GM21360 (cell line): ENCODE results near the gene URI1.

Experiments
- ATAC-seq: cut with Tn5 transposase; IDR thresholded peaks from one replicate; pipeline ENCODE4 v1.9.1; 2021; ENCODE audit warnings: mild to moderate bottlenecking, moderate library complexity; ENCODE audit not compliant: unreplicated experiment

Gene URI1

DNA sequence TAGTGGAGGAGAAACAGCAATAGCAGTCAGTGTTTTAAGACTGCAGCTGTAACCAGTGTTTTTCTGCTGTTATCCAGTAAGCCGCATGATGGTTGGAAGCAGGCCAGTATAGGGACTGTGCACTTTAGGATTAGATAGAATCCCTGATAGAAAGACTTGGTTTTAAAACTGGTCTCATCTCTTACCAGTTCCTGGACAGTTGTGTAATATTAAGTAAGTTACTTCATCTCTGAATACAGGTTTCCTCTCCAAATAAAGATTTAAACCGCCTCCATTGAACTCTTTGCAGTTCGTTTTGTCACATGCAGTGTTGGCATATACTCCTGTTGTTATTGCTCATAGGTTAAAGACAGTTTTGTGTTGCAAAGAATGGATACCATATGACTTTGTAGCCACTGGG lies 25.6 kb downstream of the URI1 start:
- no peak for ATAC-seq

DNA sequence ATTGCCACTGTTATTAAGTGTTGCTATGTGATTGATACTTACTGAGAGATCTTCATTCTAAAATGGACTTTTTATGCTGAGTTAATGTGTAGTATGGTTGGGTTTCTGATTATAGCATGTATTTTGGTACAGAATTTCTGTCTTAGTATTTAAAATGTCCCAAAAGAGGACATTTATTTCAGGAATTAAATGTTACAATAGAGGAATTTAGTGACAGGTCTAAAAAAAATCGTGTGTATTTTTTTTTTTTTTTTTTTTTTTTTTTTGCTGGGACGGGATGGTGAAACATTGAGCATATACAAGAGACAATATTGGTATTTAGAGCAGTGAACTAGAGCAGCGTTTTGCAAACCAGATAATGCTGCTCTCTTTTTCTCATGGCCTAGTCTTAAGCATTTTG lies 27.9 kb downstream of the URI1 start:
- ATAC-seq = no peak

DNA sequence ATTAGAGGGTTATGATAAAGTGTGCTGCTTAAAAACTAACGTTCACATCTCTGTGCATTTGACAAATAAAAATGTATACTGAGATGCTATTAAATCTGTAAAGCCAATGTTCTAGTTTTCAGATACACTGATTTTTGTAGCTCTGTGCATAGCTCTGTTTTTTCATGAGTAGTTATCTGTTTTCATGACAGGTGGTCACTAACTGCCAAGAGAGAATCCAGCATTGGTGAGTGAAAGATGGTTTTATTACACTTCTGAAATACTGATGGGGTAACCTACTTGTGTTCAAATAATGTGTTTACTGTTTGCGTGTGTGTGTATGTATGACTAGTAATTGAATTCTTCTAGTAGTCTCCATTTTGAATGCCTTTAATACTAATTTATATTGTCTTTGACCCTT lies 29.0 kb downstream of the URI1 start:
- no peak for ATAC-seq

DNA sequence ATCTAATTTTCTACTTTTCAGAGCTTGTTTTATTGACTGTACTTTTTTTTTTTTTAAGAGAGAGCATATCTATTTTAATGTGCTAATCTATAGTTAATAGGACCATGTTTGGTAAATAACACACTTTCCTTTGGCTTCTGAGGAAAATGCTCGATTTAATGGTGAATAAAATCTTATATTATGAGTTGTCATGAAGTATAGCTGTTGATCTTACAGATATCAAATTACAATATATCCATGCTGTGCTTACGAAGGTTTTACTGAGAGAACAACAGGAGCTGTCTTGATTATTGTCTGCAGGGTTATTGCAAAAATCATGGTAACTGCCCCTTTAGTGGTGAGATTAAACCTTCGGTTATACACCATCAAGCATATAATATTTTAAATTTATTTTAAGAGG lies 29.6 kb downstream of the URI1 start:
- no peak for ATAC-seq

DNA sequence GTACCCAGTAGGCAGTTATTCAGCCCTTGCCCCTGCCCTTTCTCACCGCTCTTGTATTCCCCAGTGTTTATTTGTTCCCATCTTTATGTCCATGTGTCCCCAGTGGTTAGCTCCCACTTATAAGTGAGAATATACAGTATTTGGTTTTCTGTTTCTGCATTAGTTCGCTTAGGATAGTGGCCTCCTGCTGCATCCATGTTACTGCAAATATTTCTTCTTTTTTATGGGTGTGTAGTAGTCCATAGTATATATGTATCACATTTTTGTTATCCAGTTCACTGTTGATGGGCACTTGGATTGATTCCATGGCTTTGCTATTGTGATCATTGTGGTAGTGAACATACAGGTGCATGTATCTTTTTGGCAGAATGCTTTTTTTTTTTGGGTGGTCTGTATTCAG lies 32.7 kb downstream of the URI1 start:
- ATAC-seq = no peak

DNA sequence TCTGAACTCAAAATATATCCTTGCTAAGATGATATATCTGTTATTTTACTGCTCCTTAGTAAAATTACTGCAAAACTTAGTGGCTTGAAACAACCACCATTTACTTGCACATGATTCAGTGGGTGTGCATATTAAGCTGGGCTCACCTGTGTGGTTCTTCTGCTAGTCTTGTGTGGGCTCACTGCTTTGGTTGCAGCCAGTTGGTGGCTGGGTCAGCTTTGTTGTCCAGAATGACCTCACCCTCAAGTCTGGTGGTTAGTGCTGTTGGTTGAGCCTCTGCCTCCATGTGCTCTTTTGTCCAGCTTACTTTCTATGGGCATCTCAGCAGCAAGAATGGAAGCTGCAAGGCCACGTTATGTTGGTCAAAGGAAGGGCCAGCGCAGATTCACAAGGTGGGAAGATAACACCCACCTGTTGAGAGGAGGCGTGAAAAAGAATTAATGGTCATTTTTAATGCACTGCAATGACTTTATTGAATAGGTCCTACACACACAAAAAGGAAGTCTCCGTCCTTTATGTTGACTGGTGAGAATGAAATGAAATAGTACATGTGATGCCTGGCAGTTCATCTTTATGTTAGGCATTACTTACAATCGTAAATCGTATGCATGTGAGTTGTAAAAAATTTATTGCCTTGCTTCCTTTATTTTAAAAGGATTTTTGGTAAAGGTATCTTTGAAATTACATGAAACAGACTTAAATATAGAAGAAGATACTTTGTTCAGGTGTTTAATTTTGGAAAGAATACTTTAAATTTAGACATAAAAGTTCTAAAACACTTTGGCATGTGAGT lies 34.3 kb downstream of the URI1 start:
- no peak for ATAC-seq

DNA sequence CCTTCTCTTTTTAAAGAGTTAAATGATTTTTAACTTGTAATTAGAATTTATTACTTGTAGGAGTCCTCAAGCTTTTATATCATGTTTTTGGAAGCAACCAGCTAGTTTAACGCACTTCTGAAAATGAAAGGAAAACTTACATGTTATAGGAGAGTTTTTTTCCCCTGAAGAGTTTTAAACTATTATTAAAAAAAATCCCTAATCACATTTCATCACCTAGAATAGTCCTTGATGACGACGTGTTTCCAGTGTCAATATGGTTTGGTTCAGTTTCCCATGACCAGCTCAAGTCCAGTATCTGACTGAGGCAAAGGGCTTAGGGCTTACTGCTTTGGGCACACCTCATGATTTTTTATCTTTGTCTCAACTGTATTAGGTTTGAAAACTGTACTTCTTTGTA lies 36.0 kb downstream of the URI1 start:
- no peak for ATAC-seq

DNA sequence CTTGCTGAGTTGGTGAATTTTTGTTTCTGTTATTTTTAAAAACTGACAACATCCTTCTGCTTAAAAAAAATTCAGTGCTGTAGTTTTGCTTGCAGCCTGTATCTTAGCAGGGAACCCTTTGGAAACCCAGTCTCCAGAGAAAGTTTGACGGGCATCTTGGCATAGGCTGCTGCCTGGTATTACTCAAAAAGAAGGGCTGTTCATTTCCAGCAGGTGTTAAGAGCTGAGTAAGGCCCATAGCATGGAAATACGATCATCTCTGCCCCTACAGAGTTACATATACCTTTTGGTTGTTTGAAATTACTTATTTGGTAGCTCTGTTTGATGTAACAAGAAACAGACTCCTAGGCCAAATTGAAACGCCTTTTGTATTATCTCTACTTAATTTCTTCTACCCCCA lies 41.5 kb downstream of the URI1 start:
- no peak for ATAC-seq

DNA sequence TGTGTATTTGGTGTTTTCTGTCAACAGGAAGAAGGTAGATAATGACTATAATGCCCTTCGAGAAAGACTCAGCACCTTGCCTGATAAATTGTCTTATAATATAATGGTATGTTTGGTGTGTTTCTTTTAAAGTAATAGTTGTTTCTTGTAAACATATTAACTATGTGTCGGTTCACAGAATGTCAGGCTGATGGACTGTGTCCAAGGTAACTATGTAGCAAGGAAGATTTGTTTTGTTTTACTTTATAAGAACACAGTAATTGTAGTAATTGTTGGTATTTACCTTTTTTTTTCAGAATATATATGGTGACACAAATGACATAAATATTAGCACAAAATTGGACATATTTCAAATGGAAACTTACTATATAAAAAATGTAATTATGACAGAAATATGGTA lies 43.2 kb downstream of the URI1 start:
- no peak for ATAC-seq

DNA sequence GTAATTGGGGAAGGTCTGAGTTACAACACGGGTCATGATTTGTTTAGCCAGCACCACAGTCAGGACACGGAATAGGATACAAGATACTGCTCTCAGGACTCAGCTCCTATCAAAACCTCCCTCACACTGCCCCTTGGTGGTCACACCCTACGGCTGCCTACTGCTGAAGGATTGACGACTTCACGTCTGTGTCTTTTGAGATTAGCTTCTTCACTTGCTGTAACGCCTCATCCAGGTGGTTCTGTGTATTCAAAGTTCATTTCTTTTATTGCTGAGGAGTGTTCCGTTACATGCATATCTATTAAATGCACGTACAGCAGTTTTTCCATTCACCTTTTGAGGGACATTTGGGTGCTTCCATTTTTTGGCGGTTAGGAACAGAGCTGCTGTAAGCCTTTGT lies 46.3 kb downstream of the URI1 start:
- ATAC-seq = no peak

DNA sequence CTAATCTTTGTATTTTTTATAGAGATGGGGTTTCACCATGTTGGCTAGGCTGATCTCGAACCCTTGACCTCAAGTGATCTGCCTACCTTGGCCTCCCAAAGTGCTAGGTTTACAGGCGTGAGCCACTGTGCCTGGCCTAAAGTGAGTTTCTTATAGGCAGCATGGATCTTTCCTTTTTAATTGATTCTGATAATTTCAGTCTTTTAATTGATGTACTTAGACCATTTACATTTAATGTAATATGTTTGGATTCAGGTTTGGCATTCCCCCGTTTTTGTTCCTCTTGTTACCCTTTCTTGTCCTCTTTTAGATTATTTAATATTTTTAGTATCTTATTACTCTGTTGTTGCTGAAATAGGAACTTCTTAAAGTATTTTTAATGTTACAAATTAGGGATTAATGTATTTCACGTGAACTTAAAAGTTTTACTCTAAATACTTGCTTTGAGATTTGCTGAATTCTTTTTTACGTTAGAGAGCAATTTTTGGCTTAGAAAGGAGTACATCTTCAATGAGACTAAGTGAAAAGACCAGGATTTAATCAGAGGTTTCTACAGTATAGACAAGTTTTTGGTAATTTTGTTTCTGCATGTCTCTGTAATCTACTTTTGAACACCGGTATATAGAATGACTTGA lies 50.3 kb downstream of the URI1 start:
- ATAC-seq = no peak

DNA sequence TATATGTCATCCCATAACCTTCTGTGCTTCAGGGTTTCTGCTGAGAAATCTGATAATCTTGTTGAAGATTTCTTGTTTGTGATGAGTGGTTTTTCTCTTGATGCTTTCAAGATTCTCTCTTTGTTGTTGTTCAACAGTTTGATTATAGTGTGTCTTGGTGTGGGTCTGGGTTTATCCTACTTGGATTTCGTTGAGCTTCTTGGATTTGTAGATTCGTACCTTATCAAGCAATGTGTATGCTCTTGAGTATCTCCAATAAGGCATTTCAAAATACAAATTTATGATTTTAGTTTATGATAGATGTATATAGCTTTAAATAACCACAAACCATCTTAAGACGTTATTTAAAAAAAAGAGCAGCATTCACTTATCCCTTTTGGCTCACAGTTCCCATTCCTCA lies 57.5 kb downstream of the URI1 start:
- ATAC-seq = no peak

DNA sequence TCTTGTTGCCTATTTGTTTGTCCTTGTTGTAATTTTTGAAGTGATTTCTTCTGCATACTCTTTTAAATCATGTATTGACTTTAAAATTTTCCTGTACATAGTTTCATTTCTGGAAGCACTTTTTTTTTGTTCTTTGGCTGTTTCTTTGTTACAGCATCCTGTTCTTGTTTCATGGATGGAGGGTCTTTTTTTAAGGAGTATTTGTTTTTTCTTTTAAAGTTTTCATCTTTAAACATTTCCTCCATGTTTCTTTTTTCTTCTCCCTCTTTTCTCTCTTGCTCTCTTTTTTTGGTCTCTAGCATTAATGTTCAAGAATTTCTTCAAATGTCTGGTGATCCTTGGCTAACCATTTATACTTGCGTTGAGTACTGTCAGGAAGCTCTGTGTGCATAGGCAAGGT lies 58.8 kb downstream of the URI1 start:
- ATAC-seq = no peak

DNA sequence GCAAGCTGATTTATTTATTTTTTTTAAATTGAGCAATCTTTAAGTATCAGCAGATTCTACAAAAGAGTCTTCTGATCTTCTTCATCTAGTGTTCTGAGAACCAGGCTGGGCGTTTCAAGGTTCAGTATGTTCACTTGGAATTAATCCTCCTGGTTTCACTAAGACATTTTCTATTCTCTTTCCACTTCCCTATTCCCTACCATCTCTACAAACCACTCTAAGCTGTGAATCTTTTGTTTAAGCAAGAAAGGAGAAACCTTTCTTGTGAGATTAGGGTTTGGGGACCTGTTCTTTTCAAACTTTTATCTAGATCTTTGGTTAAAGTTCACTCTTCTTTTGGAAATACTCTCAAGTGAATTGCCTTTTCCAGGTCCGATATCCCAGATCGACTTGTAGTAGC lies 59.3 kb downstream of the URI1 start:
- no peak for ATAC-seq

DNA sequence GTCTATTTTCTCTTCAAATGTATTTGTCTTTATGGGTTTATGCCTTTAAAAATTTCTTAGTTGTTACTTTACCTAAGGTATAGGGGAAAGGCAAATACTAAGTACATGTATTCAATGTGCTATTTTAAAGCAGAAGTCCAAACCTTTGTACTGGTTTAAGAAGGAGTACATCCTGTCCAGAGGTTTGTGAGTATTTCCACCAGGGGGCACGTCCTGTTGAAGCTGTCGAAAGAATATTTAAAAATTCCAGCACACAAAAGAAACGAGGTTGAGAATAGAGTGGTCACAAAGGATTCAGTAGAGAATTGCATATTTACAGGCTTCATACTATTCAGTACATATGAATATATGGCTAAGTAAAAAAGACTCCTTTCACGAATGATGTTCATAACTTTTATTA lies 59.8 kb downstream of the URI1 start:
- ATAC-seq = no peak

DNA sequence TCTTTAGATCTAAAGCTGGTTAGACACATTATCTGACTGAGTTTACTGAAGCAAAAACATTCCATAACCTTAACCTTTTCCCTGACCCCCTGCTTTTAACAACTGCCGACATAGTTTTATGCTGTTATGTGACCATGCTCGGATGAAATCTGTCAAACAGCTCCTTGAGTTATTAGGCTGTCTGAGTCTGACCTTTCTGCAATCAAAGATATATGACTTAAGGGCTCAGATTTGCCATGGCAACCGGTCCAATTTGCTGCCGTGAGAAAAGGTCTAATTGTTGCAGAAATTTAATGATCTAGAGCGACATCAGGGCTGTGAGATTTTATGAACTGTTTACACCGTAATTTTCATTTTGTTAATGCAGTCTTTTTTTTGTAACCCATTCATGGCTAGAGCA lies 61.8 kb downstream of the URI1 start:
- ATAC-seq = no peak

DNA sequence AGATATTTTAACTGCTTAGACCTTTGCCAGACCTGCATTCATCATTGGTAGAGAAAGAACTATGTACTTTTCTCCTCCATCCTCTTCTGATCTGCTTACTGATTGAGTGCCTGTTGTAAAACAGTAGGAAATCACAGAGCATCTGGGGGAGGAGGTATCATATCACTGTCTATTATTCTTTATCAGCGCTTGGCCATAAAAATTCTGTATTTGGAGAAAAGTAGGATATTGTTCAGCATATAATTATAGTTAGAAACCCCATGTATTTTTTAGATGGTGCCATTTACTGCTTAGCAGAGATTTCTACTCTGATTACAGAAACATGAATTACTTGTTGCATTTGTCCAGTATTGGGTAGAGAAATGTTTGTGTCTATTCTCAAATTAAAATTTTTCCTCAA lies 62.4 kb downstream of the URI1 start:
- ATAC-seq = no peak

DNA sequence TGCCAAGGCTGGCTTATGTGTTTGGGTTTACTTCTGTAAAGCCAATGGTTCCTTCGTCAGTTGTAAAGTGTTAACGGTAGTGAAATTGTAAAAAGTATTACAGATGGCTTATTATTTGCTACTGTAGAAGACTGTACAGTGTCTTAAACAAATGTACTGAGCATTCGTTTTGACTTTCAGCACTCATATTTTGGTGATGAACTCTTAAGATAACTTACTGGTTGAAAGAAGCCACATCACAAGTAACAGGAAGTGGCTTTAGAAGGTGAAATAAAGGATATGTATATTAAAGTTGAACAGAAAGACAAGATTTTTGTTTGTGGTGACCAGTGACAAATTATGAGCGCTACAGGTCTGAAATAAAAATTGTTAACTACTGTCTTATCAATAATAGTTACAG lies 64.2 kb downstream of the URI1 start:
- ATAC-seq = no peak

DNA sequence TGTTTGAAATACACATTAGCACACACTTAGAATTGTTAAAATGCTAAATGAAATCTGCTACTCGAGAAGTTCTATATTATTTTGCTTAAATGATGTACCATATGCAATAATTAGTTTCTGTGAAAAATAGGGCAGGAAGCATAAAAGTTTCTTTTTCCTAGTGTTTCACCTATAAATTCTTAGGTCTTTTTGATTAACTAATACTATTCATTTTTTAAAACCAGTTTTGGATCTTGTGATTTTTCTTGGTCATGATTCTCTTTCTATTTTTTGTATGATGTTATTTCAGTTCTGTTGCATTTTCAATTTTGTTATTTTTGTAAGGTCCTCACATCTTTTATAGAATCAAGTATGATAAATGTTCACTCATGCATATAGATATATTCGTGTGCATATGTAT lies 66.1 kb downstream of the URI1 start:
- no peak for ATAC-seq

DNA sequence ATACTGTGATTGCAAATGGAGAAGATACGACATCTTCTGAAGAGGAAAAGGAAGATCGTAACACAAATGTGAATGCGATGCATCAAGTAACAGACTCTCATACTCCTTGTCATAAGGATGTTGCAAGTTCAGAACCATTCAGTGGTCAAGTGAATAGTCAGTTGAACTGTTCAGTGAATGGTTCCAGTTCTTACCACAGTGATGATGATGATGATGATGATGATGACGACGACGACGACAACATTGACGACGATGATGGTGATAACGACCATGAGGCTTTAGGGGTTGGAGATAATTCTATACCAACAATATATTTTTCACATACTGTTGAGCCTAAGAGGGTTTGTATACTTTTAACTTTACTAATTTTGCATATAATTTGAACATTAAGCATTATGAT lies 67.0 kb downstream of the URI1 start:
- ATAC-seq = no peak

DNA sequence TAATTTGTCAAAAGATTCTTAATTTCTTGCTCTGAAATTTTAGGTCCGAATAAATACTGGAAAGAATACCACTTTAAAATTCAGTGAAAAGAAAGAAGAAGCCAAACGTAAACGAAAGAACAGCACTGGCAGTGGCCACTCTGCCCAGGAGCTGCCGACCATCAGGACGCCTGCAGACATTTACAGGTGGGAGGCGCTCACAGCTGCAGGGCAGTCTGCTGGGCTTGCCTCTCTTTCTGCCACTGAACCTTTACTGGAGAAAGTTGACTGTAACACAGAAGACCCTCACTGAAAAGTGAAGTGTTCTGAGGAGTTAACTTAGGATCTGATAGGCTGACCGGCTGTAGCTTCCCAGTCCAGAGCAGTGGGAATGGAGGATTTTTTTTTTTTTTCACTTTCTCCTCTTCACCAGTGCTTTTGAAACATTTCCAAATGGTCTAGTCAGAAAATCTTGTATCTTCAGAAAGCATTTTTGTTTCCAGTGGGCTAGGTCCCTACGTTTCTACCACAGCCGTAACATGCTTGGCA lies 69.1 kb downstream of the URI1 start:
- ATAC-seq = no peak

DNA sequence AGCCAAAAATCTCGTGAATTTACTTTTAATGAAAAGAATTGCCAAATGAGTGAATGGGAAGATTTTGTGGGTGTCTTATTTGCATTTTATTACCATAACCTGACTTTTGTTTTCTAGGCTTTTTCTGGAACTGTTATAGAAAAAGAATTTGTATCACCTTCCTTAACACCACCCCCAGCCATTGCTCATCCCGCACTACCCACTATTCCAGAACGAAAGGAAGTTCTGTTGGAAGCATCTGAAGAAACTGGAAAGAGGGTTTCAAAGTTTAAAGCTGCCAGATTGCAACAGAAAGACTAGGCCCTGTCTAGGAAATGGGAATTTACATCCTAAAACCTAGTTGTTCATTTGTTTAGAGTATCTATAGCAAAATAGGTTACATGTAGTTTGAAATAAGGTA lies 72.7 kb downstream of the URI1 start:
- ATAC-seq = no peak

DNA sequence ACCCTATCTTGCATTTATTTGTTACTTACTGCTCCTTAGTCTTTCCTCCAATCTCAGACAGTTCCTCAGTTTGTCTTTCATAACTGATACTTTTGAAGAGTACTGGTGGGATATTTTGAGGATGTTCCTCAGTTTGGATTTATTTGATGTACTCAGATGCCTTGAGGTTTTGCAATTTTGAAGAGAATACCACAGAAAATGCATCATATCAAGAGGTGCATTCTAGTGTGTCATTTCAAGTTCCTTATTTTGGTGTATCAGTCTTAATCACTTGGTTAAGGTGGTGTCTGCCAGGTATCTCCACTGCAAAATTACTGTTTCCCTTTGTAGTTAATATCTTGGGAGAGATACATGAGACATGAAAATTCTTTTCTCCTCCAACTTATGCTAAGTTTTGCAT lies 75.1 kb downstream of the URI1 start:
- ATAC-seq = no peak
